Activated CD4-positive, alpha-beta T cell treated with anti-CD3 and anti-CD28 coated beads, Interleukin-2, amount 50 U/mL, for 24 hours (primary cell): ENCODE data around the gene TTC24.
"Not testable (repeated sequence)": the region's sequence is repeated elsewhere in the genome, so short reads cannot be mapped to it uniquely, and the experiment has no call there.

ENCODE experiments used
- DNase-seq, 2 donors: peaks; one replicate each; pipeline ENCODE4 v3.0.0-alpha.2; 2020; ENCODE audit warnings: low read depth in 1 of 2, low spot score in 1 of 2

TTC24 gene

GRCh38 chr1:156586323-156586722 lies 6.8 kb downstream of the TTC24 start:
- no peak for DNase-seq

- DNase-seq, result no peak
Observed at GRCh38 chr1:156586892-156587477, 7.5 kb downstream of the TTC24 start.

GRCh38 chr1:156587927-156588326 lies 8.4 kb downstream of the TTC24 start:
- not testable (repeated sequence) for DNase-seq

GRCh38 chr1:156589546-156589945 lies 10.0 kb downstream of the TTC24 start:
- DNase-seq, result no peak

GRCh38 chr1:156590326-156591180 lies 11.0 kb downstream of the TTC24 start:
- no peak for DNase-seq

GRCh38 chr1:156591181-156591431 lies 11.6 kb downstream of the TTC24 start:
- no peak for DNase-seq

- peak in 1 of 2 donors; percentile 59 for DNase-seq
Observed at GRCh38 chr1:156591432-156592157, 12.1 kb downstream of the TTC24 start, which contains the start of gene NAXE. NAXE (plus strand) TSS chr1:156591776; CDS start chr1:156591805, 29 bp downstream.

- DNase-seq, result no peak
Observed at GRCh38 chr1:156592158-156592909, 12.8 kb downstream of the TTC24 start.

GRCh38 chr1:156592910-156593660 lies 13.6 kb downstream of the TTC24 start:
- no peak for DNase-seq

GRCh38 chr1:156593661-156593989 lies 14.1 kb downstream of the TTC24 start:
- DNase-seq, result no peak

- DNase-seq, result no peak
Observed at GRCh38 chr1:156594190-156594589, 14.7 kb downstream of the TTC24 start.

GRCh38 chr1:156595016-156595415 lies 15.5 kb downstream of the TTC24 start:
- DNase-seq, result no peak

- DNase-seq, result no peak
Observed at GRCh38 chr1:156596426-156596825, 16.9 kb downstream of the TTC24 start.

GRCh38 chr1:156598125-156598524 lies 18.6 kb downstream of the TTC24 start:
- no peak for DNase-seq

- DNase-seq, result no peak
Observed at GRCh38 chr1:156598731-156599432, 19.4 kb downstream of the TTC24 start.

- DNase-seq, result no peak
Observed at GRCh38 chr1:156599811-156600210, 20.3 kb downstream of the TTC24 start.

GRCh38 chr1:156600733-156601121 lies 21.2 kb downstream of the TTC24 start:
- no peak for DNase-seq

- peak; percentile 65 to 78 for DNase-seq
Observed at GRCh38 chr1:156601122-156601830, 21.8 kb downstream of the TTC24 start, which contains the start of gene GPATCH4. GPATCH4 (minus strand) TSS chr1:156601479.

- DNase-seq, result no peak
Observed at GRCh38 chr1:156601892-156602291, 22.4 kb downstream of the TTC24 start.
